Neural cell (in vitro differentiated cells): ENCODE results near the gene SRD5A1. TPM values are rescaled to one million over a fixed set of nuclear protein-coding genes. Genes with fewer than 3 reads are reported as not detected.

ENCODE experiments used
- H2AFZ ChIP-seq: fragments of 200-600, 300-800 bp; sonication (generic), shearing (Covaris generic); 2 replicates; pipeline ENCODE4 v1.6.0; 2014; ENCODE audit warnings: low read depth, mild to moderate bottlenecking, antibody characterized with exemption, low read length, moderate library complexity
- H3F3A ChIP-seq: fragments of 200-600 bp; shearing (Covaris generic); 2 replicates; pipeline ENCODE4 v1.6.1; 2016; ENCODE audit warnings: mild to moderate bottlenecking, moderate library complexity, mixed read lengths, antibody characterized with exemption, low read length; ENCODE audit not compliant: insufficient read depth, poor library complexity, severe bottlenecking
- H3K27ac ChIP-seq: fragments of 200-600, 300-800 bp; sonication (generic), shearing (Covaris generic); 2 replicates; pipeline ENCODE4 v1.5.1; 2014; ENCODE audit warnings: mild to moderate bottlenecking, low read length, moderate library complexity
- H3K27me3 ChIP-seq: fragments of 300-800, 200-600 bp; sonication (generic), shearing (Covaris generic); 2 replicates; pipeline ENCODE4 v1.6.0; 2014; ENCODE audit warnings: mild to moderate bottlenecking, low read depth, low read length, moderate library complexity; ENCODE audit not compliant: insufficient read depth
- H3K36me3 ChIP-seq: fragments of 300-800, 200-600 bp; sonication (generic), shearing (Covaris generic); 2 replicates; pipeline ENCODE4 v1.5.1; 2014; ENCODE audit warnings: mild to moderate bottlenecking, antibody characterized with exemption, low read length, moderate library complexity; ENCODE audit not compliant: insufficient read depth
- H3K4me2 ChIP-seq: fragments of 300-800, 200-600 bp; sonication (generic), shearing (Covaris generic); 2 replicates; pipeline ENCODE4 v1.6.0; 2014; ENCODE audit warnings: mild to moderate bottlenecking, low read length
- H3K4me3 ChIP-seq: fragments of 300-800, 200-600 bp; sonication (generic), shearing (Covaris generic); 2 replicates; pipeline ENCODE4 v1.5.1; 2014; ENCODE audit warnings: mild to moderate bottlenecking, low read length, moderate library complexity
- H3K79me2 ChIP-seq: fragments of 200-600 bp; shearing (Covaris generic); replicated peaks from 2 replicates; pipeline ENCODE4 v1.6.0; 2014; ENCODE audit warnings: mild to moderate bottlenecking, low read length, moderate library complexity; ENCODE audit not compliant: insufficient read depth
- H3K9ac ChIP-seq: fragments of 300-800, 200-600 bp; sonication (generic), shearing (Covaris generic); 2 replicates; pipeline ENCODE4 v1.6.1; 2016; ENCODE audit warnings: mild to moderate bottlenecking, low read length, mixed read lengths
- H3K9me2 ChIP-seq: fragments of 200-600 bp; shearing (Covaris generic); 2 replicates; pipeline ENCODE4 v1.6.1; 2016; ENCODE audit warnings: mild to moderate bottlenecking, low read length, mixed read lengths; ENCODE audit not compliant: insufficient read depth
- H3K9me3 ChIP-seq: fragments of 200-600, 300-800 bp; sonication (generic), shearing (Covaris generic); 2 replicates; pipeline ENCODE4 v1.6.1; 2016; ENCODE audit warnings: mild to moderate bottlenecking, mixed run types, low read length, moderate library complexity, mixed read lengths
- H4K20me1 ChIP-seq: fragments of 200-600 bp; shearing (Covaris generic); 2 replicates; pipeline ENCODE4 v1.6.1; 2016; ENCODE audit warnings: mild to moderate bottlenecking, mixed run types; ENCODE audit not compliant: insufficient read depth
- CTCF ChIP-seq: fragments of 450-650 bp; IDR thresholded peaks from 2 replicates; pipeline ENCODE4 v1.5.1; 2014; ENCODE audit warnings: antibody characterized with exemption, mild to moderate bottlenecking, moderate library complexity; ENCODE audit not compliant: poor library complexity, severe bottlenecking
- EP300 ChIP-seq: fragments of 450-650 bp; conservative IDR thresholded peaks from 2 replicates; pipeline ENCODE4 v1.6.1; 2014; ENCODE audit warnings: antibody characterized with exemption, mild to moderate bottlenecking, moderate library complexity; ENCODE audit not compliant: poor library complexity, severe bottlenecking
- EZH2 ChIP-seq: fragments of 200-600, 300-800 bp; shearing (Covaris generic), sonication (generic); IDR thresholded peaks from 2 replicates; pipeline ENCODE4 v1.6.1; 2014; ENCODE audit warnings: antibody characterized with exemption, low read length, borderline replicate concordance, mild to moderate bottlenecking; ENCODE audit not compliant: insufficient read depth, poor library complexity, severe bottlenecking
- MXI1 ChIP-seq: fragments of 450-650 bp; conservative IDR thresholded peaks from 2 replicates; pipeline ENCODE4 v1.6.1; 2014; ENCODE audit warnings: antibody characterized with exemption, mild to moderate bottlenecking; ENCODE audit not compliant: poor library complexity, severe bottlenecking
- POLR2AphosphoS5 ChIP-seq: IDR thresholded peaks from 2 replicates; pipeline ENCODE4 v1.6.1; 2012
- RAD21 ChIP-seq: fragments of 450-650 bp; conservative IDR thresholded peaks from 2 replicates; pipeline ENCODE4 v1.6.1; 2014; ENCODE audit warnings: antibody characterized with exemption, mild to moderate bottlenecking, moderate library complexity
- SMC3 ChIP-seq: fragments of 450-650 bp; conservative IDR thresholded peaks from 2 replicates; pipeline ENCODE4 v1.6.1; 2014; ENCODE audit warnings: antibody characterized with exemption, mild to moderate bottlenecking, moderate library complexity; ENCODE audit not compliant: poor library complexity
- TAF1 ChIP-seq: IDR thresholded peaks from 2 replicates; pipeline ENCODE4 v1.6.1; 2012; ENCODE audit warnings: low read depth
- polyA plus RNA-seq: library from polyadenylated mRNA; depleted of rRNA; stranded (reverse); fragments of >200 nt; gene quantifications from 2 replicates; pipeline ENCODE4 v1.2.3, GENCODE V29; 2014
- TF ChIP-seq, protein P1 (sequence below): IDR thresholded peaks from 2 replicates; pipeline ENCODE4 v1.6.1; 2012; ENCODE audit warnings: borderline replicate concordance

SRD5A1 gene
- polyA plus RNA-seq, 1 donor from 2014 or later = 122 TPM

DNA sequence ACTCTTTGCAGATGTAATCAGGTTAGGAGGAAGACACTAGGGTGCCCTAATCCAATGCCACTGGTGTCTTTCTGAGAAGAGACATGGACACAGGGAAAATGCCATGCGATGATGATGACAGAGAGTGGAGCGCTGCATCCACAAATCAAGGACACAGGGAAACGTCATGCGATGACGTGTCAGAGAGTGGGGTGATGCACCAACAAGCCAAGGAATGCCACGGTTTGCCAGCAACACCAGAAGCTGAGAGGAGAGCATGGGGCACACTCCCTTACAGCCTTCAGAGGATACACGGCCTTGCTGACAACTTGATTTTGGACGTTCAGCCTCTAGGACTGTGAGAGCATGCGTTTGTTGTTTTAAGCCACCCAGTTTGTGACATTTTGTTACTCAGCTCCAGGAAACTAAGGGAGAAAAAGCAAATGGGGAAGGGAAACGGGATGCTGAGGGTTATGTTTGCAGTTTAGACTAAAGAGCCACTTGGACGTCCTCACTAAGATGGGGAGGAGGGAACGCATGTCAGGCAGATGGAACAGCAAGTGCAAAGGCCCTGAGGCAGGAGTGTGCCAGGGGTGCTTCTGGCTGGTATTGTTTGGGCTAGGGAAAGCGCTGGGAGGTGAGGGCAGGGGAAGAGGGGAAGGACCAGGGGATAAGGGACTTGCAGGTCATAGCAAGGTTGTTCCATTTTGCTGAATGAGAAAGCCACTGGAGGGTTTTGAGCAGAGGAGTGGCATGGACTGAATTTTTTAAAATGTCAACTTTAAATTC, 77.5 kb downstream of the SRD5A1 start:
- H2AFZ ChIP-seq = no peak overlapping the region

DNA sequence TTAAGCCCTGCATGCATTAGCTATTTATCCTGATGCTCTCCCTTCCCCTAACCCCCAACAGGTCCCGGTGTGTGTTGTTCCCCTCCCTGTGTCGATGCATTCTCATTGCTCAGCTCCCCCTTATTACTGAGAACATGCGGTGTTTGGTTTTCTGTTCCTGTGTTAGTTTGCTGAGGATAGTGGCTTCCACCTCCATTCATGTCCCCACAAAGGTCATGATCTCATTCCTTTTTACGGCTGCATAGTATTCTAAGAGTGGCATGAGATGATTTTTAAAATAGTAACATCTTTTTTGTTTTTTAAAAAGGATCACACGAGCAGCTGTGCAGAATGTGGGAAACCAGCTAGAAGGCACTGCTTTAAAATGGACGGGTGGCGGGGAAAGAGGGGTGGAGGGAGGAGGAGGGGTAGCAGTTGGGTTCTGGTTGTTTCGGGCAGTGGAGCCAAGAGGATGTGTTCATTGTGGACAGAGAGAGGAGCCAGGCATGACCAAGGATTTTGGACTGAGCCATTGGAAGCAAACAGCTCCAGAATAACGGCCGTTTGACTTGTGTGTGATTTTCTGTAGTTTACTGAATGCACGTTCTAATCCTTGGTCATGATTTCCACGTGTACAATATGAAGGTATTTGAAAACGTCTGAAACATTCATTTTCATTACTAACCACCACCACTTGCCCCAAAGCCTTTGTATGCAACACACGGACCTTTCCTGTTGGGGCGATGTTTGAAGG, 78.3 kb downstream of the SRD5A1 start:
- Histone ChIP-seq H3K79me2 (peaks cover 22% of the 10 kb centered on the region), H3K36me3 (no peaks in the 10 kb centered on the region), H2AFZ (peak overlapping the region; percentile 53), H3K9ac (peak overlapping the region; percentile 63), H3K4me3 (peak overlapping the region; percentile 95), H3K4me2 (peak overlapping the region; percentile 92), H4K20me1 (peaks cover 18% of the 10 kb centered on the region), H3K27me3 (no peaks in the 10 kb centered on the region), H3K27ac (peak overlapping the region; percentile 67), H3K9me2 (no peaks in the 10 kb centered on the region), H3F3A (no peaks in the 10 kb centered on the region), H3K9me3 (no peaks in the 10 kb centered on the region)
- TF ChIP-seq SMC3 (no peak), EP300 (no peak), CTCF (no peak), POLR2AphosphoS5 (no peak), MXI1 (no peak)
- TF ChIP-seq, protein P1, sequence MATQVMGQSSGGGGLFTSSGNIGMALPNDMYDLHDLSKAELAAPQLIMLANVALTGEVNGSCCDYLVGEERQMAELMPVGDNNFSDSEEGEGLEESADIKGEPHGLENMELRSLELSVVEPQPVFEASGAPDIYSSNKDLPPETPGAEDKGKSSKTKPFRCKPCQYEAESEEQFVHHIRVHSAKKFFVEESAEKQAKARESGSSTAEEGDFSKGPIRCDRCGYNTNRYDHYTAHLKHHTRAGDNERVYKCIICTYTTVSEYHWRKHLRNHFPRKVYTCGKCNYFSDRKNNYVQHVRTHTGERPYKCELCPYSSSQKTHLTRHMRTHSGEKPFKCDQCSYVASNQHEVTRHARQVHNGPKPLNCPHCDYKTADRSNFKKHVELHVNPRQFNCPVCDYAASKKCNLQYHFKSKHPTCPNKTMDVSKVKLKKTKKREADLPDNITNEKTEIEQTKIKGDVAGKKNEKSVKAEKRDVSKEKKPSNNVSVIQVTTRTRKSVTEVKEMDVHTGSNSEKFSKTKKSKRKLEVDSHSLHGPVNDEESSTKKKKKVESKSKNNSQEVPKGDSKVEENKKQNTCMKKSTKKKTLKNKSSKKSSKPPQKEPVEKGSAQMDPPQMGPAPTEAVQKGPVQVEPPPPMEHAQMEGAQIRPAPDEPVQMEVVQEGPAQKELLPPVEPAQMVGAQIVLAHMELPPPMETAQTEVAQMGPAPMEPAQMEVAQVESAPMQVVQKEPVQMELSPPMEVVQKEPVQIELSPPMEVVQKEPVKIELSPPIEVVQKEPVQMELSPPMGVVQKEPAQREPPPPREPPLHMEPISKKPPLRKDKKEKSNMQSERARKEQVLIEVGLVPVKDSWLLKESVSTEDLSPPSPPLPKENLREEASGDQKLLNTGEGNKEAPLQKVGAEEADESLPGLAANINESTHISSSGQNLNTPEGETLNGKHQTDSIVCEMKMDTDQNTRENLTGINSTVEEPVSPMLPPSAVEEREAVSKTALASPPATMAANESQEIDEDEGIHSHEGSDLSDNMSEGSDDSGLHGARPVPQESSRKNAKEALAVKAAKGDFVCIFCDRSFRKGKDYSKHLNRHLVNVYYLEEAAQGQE = no peak

More for the DNA sequence above, 77.5 kb downstream of the SRD5A1 start:
- Histone ChIP-seq H3K4me3 (no peak overlapping the region), H3K9ac (no peak overlapping the region), H3K9me3 (no peaks in the 10 kb centered on the region), H3F3A (no peaks in the 10 kb centered on the region), H3K9me2 (no peaks in the 10 kb centered on the region), H3K27me3 (no peaks in the 10 kb centered on the region), H3K36me3 (no peaks in the 10 kb centered on the region), H3K4me2 (no peak overlapping the region), H4K20me1 (peaks cover 11% of the 10 kb centered on the region), H3K27ac (no peak overlapping the region), H3K79me2 (peaks cover 14% of the 10 kb centered on the region)
- no peak for TF ChIP-seq SMC3
- no peak for TF ChIP-seq EP300
- no peak for TF ChIP-seq RAD21
- TF ChIP-seq TAF1 = no peak
- TF ChIP-seq POLR2AphosphoS5 = no peak
- TF ChIP-seq, protein P1 = no peak
- no peak for TF ChIP-seq EZH2
- no peak for TF ChIP-seq MXI1
- no peak for TF ChIP-seq CTCF
